Peyer's patch (tissue), 4 donors: ENCODE data around the gene DOCK2.

Experiments
- CTCF ChIP-seq, 6 experiments: fragments of 450-650 bp in 4 of 6; fragments of 200-600 bp in 2 of 6; sonication (generic) in 1 of 6; IDR thresholded peaks; one replicate each; pipeline ENCODE4 v1.5.1; 2017 to 2019; ENCODE audit warnings: antibody characterized with exemption in 6 of 6, mild to moderate bottlenecking in 3 of 6, moderate library complexity in 1 of 6
- POLR2A ChIP-seq, 2 donors: fragments of 450-650 bp; IDR thresholded peaks; one replicate each; pipeline ENCODE4 v1.5.1; 2017; ENCODE audit warnings: antibody characterized with exemption in 2 of 2, mild to moderate bottlenecking in 2 of 2, moderate library complexity in 2 of 2

- TF ChIP-seq CTCF (IDR thresholded peaks at IDR 0.05) (no peak), POLR2A (IDR thresholded peaks at IDR 0.05) (no peak)
Measured at GRCh38 chr5:169889572-169889971, 252.5 kb downstream of the DOCK2 start.
